DMS53 treated with DMSO at 0.1 percent for 48 hours (cell line): Measurements from ENCODE around the gene CCNQ.
A peak's percentile ranks its signal among the peaks of the same experiment; 100 is the strongest.
"Not testable (repeated sequence)": the region's sequence is repeated elsewhere in the genome, so short reads cannot be mapped to it uniquely, and the experiment has no call there.

Source experiments
- DNase-seq: peaks from one replicate; lab custom pipeline; 2025; ENCODE audit not compliant: unreplicated experiment; lab: John Stamatoyannopoulos, UW

CCNQ gene

DNA sequence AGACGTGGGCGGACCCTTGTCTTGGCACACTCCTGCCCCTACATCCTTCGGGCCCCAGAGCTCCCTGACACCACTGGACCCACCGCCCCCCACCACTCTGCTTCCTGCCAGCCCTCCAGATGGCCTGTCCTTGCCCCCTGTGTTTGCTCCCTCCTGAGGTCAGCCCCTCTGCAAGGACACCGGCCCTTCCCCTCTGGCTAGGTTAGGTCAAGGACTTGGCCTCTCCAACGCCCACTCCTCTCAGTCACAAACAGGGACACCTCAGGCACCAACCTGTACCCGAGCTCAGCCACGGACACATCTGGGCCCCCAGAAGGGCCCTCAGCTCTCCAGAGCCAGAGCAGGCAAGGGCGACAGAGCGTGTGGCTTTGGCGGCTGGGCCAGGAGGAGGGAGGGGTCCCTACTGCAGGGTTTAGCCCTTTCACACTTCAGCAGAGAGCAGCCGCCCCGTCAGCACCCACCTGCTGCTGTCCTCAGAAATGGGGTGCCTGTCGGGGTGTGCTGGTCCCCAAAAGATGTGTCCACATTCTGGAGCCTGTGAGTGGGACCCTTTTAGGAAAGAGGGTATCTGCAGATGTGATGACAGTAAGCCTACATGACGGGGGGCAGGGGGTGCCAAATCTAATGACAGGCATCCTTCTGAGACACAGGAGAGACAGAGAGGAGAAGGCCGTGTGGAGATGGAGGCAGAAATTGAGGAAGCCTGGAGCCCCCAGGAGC is 24.5 kb upstream of the CCNQ start:
- no peak for DNase-seq

DNA sequence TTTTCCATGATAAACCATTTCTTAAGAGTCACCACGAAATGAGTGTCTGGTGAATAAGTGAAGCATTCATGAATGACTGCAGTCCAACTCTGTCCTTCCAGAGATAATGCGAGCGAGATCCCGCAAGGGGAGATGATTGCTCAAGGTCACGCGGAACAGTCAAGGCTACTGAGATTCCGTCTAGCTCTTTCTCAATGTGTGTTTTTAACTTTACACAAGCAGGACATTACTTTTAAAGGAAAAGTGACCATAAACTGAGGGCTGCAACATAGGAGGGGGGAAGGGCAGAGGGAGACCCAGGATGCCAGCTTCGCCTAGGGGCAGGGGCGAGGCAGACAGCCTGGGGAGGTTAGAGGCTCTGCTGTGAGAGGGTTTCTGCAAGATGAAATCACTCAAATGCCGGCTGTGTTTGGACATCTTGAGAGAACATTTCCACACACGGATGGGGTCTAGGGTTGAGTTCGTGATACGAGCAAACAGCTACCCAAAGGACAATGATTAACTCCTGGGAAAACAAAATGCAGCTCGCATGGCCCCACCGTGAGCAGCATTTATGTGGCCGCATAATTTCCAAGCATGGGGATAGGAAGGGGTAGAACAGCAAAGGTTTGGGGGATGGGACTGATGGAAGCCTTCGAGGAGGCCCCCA is 23.8 kb upstream of the CCNQ start:
- DNase-seq, result no peak

- no peak for DNase-seq
These were observed 23.1 kb upstream of the CCNQ start for GRCh38 chrX:153621949-153622598.

DNA sequence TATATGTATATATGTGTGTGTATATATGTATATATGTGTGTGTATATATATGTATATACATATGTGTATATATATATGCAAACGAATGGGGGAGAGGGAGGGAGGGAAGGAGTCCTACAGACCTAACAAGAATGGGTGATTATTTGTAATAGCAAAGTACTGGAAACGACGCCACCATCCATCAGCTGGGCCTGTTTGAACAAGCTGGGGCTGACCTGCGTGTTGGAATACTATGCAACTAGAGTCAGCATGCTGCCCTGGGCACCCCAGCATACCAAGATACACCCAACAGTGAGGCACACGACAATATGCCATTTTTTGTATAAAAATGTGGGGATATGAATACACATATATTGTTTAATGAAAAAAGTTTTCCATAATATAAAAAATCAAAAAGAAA is 21.6 kb upstream of the CCNQ start:
- DNase-seq, result no peak

- no peak for DNase-seq
These were observed 15.9 kb upstream of the CCNQ start for GRCh38 chrX:153614818-153615217.

- no peak for DNase-seq
These were observed 13.5 kb upstream of the CCNQ start for GRCh38 chrX:153612413-153612812.

DNA sequence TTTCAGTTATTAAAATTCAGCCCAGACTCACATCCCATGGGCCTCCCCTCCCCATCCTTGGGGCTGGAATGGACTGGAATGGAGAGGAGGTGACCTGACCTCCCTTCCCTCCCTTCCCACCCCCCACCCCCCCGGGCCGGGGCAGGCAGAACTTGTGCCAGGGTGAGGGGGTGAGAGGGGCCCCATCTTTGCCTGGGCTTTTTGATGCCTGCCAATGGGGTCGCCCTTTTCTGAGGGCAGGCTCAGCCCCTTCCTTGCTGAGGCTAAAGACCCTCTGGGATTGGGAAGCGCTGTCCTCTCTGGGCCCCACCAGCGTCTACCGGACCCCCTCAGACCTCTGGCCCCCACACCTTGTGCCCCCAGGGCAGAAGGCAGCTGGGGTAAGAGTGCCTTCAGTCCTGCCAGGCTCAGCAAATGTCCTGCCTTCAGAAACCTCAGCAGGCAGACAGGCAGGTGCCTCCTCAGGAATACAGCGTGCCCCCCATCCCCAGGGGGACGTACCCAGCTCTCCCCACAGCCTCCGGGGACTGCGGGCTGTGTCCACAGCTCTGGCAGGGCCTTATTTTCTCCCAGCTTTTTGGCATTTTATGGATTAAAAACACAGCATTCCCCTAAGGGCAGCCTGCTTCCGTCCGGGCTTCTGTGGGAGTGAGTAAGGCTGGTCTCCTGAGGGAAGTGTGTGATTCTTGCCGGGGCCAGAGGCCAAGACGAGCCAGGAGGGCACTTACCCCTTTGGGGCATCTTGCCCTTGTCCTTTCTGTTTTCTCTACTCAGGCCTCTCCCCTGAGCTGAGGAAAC is 12.6 kb upstream of the CCNQ start:
- no peak for DNase-seq

- no peak for DNase-seq
These were observed 11.9 kb upstream of the CCNQ start for GRCh38 chrX:153610836-153611213.

DNA sequence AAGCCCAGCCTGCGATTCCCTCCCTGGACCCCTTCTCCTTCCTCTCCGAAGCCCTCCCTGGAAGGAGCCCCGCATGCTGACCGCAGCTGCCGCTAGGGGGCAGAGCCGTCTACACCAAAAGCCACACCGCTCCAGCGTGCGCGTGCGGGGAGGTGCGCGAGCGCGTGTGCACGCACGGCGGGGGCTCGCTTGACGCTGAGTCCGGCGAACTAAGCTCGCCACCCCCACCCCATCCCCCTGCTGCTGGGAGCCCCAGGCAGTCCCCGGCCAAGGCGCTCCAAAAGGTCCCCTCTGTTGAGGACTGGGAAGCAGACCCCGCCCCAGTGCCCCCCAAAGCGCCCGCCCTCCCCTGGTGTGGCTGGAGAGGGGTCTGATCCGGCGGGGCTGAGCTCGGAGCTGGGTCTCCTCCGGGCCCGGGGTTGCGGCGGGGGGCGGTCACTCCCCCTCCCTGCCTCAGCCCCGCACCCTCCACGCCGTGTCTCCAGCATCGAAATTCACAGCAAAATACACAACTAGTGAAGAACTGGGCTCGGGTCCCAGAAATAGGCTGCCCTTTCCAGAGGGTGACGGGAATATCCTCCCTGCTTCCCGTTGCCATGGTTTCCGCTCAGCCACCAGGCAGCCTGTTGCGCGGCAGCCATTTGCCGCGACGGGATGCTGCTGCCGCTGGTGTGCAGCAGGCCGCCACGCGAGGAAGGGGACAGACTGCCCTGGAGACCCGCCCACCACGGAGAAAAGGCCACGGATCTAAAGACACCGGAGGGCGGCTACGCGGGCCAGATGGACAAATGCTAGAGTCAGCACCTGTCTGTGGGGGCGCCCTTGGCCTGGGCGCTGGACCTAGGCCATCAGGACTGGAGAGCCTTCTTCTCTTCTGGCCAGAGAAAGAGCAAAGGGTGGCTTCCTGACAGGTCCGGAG is 11.2 kb upstream of the CCNQ start:
- peak; percentile 13 for DNase-seq

- no peak for DNase-seq
These were observed 9.9 kb upstream of the CCNQ start for GRCh38 chrX:153608806-153609205.

GRCh38 chrX:153608376-153608775 is 9.4 kb upstream of the CCNQ start:
- DNase-seq, result no peak

- DNase-seq, result no peak
These were observed 7.6 kb upstream of the CCNQ start for GRCh38 chrX:153606503-153606902.

- not testable (repeated sequence) for DNase-seq
These were observed 5.9 kb upstream of the CCNQ start for GRCh38 chrX:153604666-153605380.

DNA sequence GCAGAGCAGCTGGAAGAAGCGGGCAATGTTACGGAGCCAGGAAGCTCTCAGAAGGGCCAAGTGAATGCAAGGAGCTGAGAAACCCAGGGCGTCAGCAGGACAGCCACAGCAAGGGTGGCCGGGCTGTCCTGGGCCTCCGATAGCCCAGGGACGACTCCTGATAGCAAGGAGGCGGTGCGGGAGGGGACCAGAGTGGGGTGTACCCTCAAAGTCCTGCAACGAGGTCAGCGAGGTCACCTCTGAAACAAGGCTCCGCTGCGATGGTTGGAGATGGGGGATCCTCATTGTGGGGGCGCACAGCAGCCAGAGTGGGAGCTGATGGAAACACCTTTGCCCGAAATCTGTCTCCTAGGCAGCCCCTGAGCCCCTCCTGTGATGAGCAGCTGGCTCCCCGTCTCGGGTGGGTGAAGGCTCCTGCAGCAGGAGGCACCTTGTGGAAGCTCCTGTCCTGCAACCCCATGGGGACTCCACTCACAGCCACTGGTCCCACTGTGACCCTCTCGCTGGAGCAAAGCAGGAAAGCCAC is 4.3 kb upstream of the CCNQ start:
- no peak for DNase-seq

DNA sequence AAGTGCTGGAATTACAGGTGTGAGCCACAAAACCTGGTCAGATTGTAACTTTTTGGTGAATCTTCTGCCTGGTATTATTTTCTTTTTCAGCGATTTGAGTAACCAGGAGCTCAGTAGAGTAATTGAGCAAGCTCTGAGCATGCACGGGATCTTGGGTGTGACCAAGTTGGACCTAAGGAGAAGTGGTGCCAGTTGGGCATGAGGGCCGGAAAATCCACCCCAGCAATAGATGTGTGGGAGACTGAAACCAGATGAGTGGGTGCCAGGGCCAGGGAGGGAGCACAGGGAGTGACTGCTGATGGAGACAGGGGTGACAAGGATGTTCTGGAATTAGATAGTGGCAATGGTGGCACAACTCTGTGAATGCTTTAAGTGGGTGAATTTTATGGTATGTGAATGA is 3.7 kb upstream of the CCNQ start:
- DNase-seq, result no peak

DNA sequence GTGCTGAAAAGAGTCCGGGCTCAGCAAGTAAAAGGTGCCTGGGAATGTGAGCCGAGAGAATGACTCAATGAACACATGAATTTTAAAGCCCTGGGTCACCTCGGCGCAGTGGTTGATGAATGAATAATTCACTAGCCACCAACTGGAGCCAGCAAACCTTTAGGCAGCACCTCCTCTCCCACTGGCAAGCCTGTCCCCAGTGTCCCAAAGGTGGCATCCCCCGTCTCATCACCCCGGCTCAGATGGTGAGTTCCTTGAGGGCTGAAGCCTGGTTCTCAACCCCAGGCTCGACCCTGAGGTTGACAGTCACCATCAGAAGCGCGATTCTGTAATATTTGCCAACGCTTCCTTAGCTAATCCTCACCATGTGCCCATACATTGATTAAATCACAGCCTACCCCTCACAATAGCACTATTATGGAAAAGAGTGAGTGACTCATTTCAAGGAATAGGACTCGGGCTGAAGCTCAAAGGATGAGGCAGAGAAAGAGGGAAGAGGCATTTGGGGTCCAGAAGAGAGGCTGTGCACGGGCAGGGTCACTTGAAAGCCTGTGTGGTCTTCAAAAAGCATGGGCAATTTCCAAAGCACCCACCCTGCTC is 2.7 kb upstream of the CCNQ start:
- no peak for DNase-seq

GRCh38 chrX:153600921-153601320 is 2.0 kb upstream of the CCNQ start:
- no peak for DNase-seq

DNA sequence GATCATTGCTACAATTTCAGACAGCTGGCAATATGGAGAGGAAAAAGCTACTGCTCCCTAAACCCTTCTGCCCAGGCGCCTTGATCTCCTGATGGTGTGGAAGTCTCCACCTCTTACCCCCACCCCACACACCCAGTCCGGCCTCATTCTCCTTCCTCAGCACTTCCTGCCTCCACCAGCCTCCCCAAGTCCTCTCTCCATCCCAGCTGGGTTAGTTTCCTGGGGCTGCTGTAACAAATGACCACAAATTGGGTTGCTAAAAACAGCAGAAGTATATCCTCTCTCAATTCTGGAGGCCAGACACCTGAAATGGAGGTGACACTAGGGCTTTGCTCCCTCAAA is 1.1 kb upstream of the CCNQ start:
- DNase-seq, result no peak
